Left lobe of liver (tissue), 2 donors: Measurements from ENCODE around the gene ROBO1. TPM values are rescaled to one million over a fixed set of nuclear protein-coding genes. Genes with fewer than 3 reads are reported as not detected.
"Not testable (repeated sequence)": the region's sequence is repeated elsewhere in the genome, so short reads cannot be mapped to it uniquely, and the experiment has no call there.

Experiments used
- ATAC-seq: fragments of 200-7000 bp; cut with Tn5 transposase; one replicate; pipeline ENCODE4 v1.9.1; 2020; ENCODE audit warnings: mild to moderate bottlenecking, moderate library complexity
- DNase-seq: peaks from one replicate; pipeline ENCODE4 v3.0.0-alpha.2; 2020; ENCODE audit warnings: low spot score
- total RNA-seq: library from RNA; stranded (reverse); gene quantifications from one replicate; pipeline ENCODE4 v1.2.1, GENCODE V29; 2021
- donor health status: DM: no; HTN: no; CAD: no; lungs with moderate emphysema.
- donor health status: DM: no; HTN: yes; CAD: no.

Gene ROBO1
- total RNA-seq, 1 donor from 2014 or later: 3.1 TPM

DNA sequence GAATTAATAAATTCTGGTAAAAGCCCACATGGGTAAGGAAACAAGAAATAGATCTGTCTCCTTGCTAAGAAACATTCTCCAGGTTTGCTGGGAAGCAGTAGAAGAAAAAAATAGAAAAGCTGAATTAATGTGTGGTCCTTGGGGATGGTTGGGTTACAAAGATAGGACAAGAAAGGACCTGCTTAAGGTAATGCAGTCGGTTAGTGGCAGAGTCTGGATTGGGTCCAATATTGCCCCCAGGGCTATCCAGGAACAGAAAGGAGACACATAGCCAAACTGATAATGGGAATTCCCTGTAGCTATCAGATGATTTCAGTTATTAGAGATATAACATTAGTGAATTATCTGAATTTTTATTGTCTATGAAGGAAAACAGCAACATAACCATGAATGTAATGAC lies 584.3 kb downstream of the ROBO1 start:
- ATAC-seq (no peak), DNase-seq (no peak)

DNA sequence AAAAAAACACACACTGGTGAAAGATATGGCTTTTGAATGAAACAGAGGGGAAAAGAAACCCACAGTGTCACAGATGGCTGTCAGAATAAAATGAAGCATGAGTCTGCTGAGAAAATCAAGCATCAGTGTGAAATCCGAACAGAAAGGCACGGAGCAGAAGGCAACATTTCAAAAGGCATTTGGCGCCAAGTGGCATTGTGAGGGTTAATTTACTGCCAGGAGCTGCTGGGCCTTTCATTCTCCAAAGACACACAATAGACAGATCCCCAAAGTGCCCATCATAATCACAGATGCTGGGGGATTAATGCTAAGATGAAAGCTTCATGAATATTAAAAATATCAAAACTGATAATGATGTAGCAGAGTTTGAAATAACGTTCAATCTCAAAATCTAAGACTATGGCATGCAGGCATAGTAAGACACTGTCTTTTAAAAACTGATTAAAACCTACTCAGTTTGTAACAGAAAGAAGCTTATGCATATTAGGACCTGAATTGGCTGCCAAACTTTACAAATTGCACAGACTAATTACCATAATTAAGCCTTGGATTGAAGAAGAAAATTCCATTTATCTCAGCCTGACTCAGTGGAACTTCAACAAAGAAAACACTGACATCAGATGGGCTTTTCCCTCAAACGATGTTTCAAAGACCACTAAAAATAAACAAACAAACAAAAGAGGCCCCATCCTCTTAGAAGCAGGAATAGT lies 589.2 kb downstream of the ROBO1 start:
- DNase-seq (no peak), ATAC-seq (no peak)

DNA sequence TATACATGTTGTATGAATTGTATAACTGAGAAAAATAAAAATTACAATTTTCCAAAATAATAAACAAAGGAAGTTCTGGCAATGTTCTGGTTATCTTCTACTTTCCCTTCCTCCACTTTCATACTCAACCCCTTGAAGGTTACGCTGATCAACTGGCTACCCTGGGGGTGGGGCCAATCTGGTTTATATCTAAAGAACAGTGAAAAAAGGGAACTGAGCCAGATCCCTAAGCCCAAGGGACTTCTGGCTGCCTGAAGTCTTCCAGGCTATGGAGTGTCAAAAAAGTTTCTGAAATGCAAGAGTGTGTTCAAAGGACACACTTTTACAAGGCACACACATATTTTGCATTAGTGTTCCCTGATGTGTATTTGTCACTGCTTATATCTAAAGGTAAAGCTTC lies 591.9 kb downstream of the ROBO1 start:
- ATAC-seq (no peak), DNase-seq (no peak)

DNA sequence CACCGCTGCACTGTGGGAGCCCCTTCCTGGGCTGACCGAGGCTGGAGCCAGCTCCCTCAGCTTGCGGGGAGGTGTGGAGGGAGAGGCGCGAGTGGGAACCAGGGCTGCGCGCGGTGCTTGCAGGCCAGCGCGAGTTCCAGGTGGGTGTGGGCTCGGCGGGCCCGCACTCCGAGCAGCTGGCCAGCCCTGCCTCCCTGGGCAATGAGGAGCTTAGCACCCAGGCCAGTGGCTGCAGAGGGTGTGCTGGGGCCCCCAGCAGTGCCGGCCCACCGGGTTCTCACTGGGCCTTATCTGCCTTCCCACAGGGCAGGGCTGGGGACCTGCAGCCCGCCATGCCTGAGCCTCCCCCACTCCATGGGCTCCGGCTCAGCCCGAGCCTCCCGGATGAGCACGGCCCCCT lies 594.5 kb downstream of the ROBO1 start:
- not testable (repeated sequence) for DNase-seq

DNA sequence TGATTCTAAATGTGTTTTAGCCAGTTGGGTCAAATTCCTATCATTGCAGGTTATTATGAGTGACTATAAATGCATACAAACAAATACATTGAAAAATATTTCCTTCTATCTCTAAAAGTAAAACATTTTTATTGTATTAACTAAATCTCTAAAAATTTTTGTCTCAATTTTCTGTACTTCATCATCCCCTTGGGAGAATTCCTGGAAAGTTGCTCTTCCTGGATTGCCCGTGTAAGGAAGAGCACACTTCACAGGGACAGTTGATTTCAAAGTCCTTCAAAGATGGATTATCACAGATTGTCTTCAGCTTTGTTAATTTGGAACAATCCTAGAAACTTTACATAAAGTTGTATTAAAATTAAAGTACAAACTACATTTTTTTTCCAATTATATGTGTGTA lies 595.6 kb downstream of the ROBO1 start:
- DNase-seq (no peak), ATAC-seq (no peak)

More for the DNA sequence above, 594.5 kb downstream of the ROBO1 start:
- ATAC-seq: not testable (repeated sequence)

DNA sequence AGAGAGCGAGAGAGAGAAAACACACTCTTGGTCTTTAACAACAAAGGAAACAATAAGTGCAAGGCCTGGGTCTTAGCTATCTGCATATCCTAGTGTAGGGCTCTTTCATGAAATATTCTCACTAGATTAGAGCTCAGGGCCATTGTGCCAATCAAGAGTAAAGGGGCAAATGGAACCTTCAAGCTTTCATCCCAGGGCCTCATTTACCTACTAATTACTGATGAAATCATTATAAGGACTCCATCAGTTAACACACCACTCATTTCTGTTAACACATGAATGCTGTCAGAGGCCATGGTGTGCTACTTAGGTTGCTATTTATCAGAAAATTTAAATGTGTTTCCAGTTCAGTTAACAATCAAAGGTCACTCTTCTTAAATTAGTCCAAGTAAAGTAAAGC lies 597.8 kb downstream of the ROBO1 start:
- ATAC-seq (no peak), DNase-seq (no peak)

DNA sequence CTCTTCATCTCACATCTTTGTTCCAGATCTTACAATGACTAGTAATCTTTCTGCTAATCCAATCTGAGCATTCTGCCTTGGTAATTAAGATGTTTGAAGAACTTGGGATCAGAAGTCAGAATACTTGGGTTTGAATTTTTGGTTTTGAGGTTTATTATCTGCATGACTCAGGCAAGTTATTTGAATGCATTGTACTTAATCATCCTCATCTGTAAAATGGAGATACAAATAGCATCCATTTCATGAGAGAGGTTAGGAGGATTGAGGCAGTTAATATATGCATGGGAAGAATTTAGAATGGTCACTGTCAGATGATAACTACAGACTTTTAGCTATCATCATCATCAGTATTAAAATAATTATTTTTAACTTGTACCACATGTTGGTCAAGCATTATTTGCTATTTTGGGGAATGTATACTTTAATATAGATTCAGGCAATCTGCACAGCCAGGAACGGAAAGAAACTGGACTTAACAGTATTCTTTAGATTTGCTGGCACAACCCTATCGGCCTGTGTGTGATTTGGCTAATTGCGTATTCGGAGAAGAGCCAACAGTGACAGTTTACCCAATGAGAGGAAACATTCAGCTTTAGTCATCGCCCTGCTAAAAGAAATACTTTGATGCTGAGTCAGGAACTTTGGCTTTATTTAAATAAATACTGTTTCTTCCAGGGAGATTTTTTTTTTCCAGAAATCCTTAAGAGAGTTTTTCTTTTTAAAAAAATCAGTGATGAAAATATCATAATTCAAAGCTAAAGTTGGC lies 600.0 kb downstream of the ROBO1 start:
- DNase-seq (no peak), ATAC-seq (no peak)

DNA sequence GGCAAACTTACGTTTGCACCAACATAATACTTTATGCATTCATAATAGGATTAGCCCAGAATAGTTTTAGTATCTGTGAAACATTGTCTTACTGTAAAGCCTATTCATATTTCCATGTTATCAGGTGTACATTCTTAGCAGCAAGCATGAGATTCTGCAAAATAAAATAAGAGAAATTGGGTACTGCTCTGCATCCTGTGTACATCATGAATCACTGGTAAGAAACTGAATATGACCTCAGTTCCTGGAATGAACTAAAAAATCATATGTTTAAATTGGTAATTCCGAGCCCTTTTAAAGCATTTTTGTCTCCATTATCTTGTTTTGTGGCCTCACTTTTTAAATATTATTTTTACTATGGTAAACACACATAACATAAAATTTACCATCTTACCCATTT lies 605.1 kb downstream of the ROBO1 start:
- DNase-seq: no peak
- ATAC-seq: no peak

DNA sequence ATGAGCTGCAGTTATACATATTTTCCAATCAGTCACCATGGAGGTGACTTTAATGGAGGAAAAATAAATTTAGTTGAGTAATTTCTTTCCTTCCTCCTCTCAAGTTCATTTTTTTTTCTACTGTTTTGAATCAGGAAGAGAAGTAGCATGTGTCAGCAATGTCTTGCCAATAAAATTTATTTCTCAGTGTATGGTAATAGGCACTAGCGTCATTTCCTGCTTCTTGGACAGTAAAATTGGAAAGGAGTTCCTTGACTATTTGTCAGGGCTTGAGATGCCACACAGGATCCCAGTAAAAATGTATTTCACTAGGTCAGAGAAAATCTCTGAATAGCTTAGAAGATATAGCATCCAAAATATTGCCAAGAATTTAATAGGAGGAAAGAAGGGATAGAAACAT lies 605.9 kb downstream of the ROBO1 start:
- DNase-seq: no peak
- no peak for ATAC-seq

DNA sequence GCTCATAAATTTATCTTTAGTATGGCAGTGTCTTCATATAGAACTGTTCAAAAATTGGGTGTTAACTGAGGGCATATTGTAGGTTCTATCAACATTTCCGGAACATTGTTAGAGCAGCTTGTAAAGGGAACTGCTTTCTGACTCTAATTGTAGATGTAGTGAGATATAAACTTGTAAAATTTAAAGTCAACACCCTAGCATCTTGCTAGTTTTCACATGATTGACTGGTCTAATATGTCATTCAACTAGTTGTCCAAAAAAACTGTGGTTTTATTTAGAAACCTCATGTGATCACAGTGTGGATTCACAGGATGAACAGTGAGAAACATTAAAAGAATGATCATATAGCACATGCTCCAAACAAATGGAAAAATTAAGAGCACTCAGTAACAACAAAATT lies 607.4 kb downstream of the ROBO1 start:
- DNase-seq: no peak
- ATAC-seq: no peak

DNA sequence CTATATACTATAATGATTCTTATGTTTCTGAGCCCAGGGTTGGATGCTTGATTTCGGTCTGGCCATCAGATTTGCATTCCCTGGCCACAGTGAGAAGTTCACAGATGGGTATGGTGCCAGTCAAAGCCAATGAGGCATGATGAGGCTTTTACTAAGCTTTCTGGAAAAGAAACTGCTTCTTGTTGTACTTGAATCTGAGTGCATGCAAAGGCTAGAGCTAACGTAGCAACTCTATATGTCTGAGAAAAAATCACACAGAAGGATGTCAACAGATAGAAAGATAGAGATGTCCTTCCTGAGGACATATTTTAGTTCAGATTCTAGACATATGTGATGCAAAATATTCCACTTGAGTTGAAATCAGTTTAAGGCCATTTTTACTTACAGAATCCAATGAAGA lies 608.1 kb downstream of the ROBO1 start:
- no peak for ATAC-seq
- DNase-seq: no peak

DNA sequence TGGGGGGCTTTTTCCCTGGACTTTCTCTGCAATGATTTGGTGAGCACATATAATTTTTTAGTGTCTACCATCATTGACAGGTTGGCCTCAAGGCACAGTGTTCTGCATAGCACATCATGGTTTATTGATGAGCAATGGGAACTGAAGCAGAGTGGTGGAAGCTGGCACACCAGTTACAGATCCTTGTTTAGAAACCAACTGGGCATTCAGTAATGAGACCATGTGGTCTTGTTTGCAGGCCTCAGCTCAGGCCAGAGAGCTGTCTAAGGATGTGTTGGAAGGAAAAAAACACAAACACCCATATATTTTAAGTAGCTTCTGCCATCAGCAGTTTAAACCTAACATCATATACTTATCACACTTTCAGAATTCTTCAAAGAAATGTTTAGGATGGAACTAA lies 610.6 kb downstream of the ROBO1 start:
- ATAC-seq (no peak), DNase-seq (no peak)

DNA sequence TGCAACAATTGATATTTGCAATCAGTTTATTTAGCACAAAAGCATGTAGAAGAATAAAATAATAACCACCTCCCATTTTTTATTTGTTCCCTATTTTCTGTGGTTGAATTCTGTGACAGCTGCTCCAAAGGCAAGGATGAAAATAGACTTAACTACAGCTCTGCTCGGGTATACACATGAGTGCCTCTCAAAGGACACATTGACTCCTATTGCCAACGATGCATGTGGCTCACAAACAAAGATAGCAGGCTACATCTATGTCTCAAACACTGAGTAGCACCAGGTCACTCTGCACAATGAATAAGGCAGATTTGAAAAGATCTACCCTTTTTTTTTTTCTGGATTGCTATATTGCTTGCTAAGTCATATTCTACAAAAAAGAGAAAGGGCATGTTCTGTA lies 612.9 kb downstream of the ROBO1 start:
- DNase-seq (no peak), ATAC-seq (no peak)

DNA sequence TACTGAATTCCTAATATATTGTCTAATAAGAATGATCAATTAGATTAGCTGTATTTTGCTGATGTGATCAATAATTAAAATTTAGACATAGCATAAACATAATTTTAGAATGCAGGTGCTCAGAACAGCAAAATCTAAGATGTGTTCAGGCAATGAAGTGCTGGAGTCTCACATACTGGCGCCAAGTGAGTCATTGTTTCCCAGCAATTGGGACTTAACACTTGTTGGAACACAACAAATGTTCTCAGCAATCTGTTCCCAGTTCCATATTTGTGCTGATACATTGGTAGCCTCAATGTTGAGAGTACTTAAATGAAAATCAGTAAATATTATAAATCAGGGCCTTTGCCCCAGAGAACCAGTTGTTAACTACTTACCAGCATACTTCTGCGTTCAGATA lies 619.0 kb downstream of the ROBO1 start:
- ATAC-seq: no peak
- no peak for DNase-seq

DNA sequence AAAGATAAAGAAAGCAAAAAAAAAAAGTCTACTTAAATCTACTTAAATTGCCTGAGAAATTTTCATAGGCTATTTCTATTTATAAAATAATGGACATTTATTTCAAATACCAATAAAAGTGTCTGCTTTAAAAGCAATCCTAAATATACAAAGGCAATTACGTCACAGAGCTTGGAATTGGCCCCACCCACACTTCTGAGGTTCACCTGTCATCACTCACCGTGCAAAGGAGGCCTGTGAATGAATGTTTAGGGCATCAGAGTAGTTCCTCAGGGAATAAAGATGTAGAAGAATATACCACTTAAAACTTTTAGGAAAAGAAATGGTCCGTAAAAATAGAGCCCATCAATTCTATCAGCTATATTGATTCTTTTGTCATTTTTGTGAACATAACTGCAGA lies 621.8 kb downstream of the ROBO1 start:
- ATAC-seq (no peak), DNase-seq (no peak)

DNA sequence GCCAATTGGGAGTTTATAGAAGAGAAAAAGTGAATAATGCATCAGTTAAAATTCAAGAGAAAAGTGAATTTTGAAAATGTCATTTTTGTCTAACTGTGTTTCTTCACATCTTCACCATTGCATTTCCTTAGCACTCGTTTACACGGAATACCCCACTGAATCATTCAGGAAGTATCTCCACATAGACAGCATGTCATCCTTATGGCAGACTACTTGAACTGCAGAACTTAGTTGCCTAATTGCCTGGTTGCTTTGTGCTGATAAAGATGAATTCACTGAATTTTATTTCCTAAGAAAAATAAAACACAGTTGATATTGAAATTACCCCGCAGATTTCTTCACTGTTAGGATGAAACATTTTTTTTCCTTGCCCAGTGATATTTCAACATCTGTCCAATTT lies 627.1 kb downstream of the ROBO1 start:
- ATAC-seq (no peak), DNase-seq (no peak)

DNA sequence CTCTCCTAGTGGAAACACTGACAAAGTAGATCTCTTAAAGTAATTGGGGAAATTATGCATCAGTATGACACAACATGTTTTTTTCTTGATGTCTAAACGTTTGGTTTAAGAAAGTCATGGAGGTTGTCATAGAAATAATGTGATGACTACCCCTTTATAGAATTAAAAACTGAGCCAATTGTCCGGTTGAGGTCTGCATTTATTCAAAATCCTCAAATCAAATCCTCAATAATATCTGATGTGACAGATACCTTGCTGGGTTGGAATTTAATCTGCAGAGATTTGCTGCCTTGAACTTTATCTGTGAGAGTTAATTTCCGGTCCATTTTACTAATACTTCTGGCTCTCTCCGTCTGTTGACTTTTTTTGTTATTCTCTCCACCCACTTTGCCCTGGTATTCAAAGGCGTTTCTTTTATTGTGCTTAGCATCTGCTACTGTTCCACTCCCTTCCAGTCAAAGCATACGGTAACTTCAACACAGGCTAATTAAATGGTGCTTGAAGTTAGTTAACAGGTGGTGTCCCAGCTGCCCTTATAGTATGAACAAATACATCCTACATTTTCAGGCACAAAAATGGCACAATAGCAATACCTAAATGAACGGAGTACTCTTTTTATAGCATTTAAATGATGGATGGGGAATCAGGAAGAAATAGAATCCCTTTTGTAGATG lies 628.3 kb downstream of the ROBO1 start:
- no peak for DNase-seq
- no peak for ATAC-seq

DNA sequence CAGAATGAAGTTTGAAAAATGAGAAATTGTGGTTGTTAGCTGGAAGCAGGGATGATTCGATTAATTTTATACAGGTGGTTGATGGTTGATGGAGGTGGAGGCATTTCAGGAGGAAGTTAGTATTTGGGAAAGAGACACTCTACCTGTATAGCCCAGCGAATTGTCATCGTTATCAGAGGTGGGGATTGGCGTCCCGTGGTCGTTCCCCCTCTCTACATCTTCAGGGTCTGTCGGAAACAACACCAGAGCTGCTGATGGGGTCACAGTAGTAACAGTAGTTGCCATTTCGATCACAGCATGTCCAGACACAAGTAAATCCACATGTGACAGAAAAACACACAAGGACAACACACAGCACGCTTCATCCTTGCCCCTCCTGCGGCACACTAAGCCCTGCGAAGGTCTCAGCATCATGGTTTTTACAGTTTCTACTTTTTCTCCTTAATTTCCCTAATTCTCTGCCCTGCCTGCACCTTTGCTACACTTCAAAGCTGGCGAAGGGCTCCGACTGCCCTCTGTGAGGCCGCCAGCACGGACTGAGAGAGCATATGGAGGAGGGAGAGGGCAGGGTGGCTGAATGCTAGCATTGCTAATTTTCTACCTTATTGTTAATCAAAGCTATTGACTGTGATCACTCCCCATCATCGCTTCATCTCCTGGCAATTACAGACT lies 642.3 kb downstream of the ROBO1 start:
- DNase-seq (no peak), ATAC-seq (no peak)

DNA sequence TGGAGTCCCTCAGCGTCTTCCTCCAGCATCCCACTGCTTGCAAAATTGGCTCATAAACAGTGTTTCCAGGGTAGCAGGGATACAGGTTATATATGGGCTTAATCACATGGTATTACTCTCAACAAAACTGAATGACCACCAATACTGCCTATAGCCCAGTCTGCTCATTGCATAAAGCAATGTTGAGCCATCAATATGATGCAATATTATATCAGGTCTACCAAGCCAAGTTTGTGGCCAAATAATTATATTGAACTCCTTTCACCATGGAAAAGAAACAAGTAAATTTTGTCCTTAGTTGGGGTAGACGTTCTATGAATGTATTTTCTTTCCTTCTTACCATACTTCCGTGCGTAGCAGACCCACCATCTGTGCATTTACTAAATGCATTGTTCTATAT lies 652.3 kb downstream of the ROBO1 start:
- no peak for DNase-seq
- no peak for ATAC-seq

DNA sequence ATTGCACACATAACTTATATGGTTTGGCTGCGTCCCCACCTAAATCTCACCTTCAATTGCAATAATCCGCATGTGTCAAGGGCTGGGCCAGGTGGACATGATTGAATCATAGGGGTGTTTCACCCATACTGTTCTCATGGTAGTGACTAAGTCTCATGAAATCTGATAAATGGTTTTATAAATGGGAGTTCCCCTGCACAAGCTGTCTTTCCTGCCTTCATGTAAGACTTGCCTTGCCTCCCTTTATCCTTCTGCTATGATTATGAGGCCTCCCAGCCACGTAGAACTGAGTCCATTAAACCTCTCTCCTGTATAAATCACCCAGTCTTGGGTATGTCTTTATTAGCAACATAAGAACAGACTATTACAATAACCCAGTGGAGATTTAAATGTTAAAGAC lies 653.9 kb downstream of the ROBO1 start:
- DNase-seq: no peak
- ATAC-seq: no peak

DNA sequence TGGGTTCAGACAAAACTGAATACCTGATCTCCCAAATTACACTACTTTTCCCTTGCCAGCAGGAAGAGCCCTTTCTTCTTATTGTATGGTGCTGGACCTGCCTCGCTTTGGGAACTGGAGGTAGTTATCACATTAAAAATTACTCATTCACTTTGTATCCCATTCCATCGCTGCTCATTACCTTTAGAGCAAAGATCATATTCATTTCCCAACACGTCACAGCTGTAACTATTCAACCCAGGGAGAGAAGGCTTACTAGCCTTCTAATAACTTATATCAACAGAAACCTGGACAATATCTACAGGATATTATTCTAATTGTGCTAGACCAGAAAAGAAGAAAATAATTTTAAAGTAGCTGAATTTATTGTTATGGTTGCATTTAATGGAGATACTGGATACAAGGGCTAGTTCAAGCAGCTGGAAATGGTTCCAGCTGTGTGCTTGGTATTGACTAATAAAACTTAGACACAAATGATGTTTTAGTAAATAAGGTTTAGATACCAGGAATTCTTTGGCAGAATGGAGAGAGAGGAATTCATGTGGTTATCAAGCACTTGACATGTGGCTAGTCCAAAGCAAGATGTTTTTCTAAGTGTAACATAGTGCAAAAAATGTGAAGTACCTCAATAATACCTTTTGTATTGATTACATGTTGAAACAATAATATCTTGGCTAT lies 656.3 kb downstream of the ROBO1 start:
- DNase-seq (no peak), ATAC-seq (no peak)
